ENCODE measurements around the gene ZBTB7C. TPM values are rescaled to one million over a fixed set of nuclear protein-coding genes. Genes with fewer than 3 reads are reported as not detected.

The ZBTB7C gene
- total RNA-seq, 3 donors from 2014 or later: 5.6 to 26.5 (median 6.1) TPM

GRCh38 chr18:48017635-48018034 lies 391.5 kb downstream of the ZBTB7C start:
- Histone ChIP-seq H3K4me1 (no peaks in the 10 kb centered on the region), H3K9me3 (no peaks in the 10 kb centered on the region), H3K27me3 (no peaks in the 10 kb centered on the region), H3K27ac (no peak overlapping the region), H3K36me3 (no peaks in the 10 kb centered on the region), H3K4me3 (no peak overlapping the region)
- TF ChIP-seq CTCF (IDR thresholded peaks at IDR 0.05) (no peak), POLR2AphosphoS5 (IDR thresholded peaks at IDR 0.05) (no peak), POLR2A (IDR thresholded peaks at IDR 0.05) (no peak)
- intact Hi-C loops (cut with DNase I; ENCODE audit: low total_unique reads): no loop called here
- no peak for DNase-seq (ENCODE audit: low spot score in 2 of 2)

GRCh38 chr18:48013162-48013561 lies 396.0 kb downstream of the ZBTB7C start:
- H3K36me3 ChIP-seq: no peaks in the 10 kb centered on the region
- H3K9me3 ChIP-seq: no peaks in the 10 kb centered on the region
- TF ChIP-seq POLR2AphosphoS5 (IDR thresholded peaks at IDR 0.05) (no peak), CTCF (IDR thresholded peaks at IDR 0.05) (no peak), POLR2A (IDR thresholded peaks at IDR 0.05) (no peak)
- H3K27ac ChIP-seq: no peak overlapping the region
- no peak overlapping the region for H3K4me3 ChIP-seq
- no peak for DNase-seq (ENCODE audit: low spot score in 2 of 2)
- H3K4me1 ChIP-seq: peaks cover 0 to 2% of the 10 kb centered on the region in 2 donors
- intact Hi-C loops (cut with DNase I; ENCODE audit: low total_unique reads): no loop called here
- H3K27me3 ChIP-seq: no peaks in the 10 kb centered on the region

- no peak for DNase-seq (ENCODE audit: low spot score in 2 of 2)
- Histone ChIP-seq H3K36me3 (no peaks in the 10 kb centered on the region), H3K27ac (no peak overlapping the region), H3K4me1 (peaks cover 0 to 2% of the 10 kb centered on the region in 2 donors), H3K27me3 (no peaks in the 10 kb centered on the region), H3K9me3 (no peaks in the 10 kb centered on the region), H3K4me3 (no peak overlapping the region)
- TF ChIP-seq POLR2A (IDR thresholded peaks at IDR 0.05) (no peak), POLR2AphosphoS5 (IDR thresholded peaks at IDR 0.05) (no peak), CTCF (IDR thresholded peaks at IDR 0.05) (no peak)
- intact Hi-C loops (cut with DNase I; ENCODE audit: low total_unique reads): no loop called here
Measured at GRCh38 chr18:48011926-48012465, 397.2 kb downstream of the ZBTB7C start.

- H3K27ac ChIP-seq: no peak overlapping the region
- peaks cover 0 to 2% of the 10 kb centered on the region in 2 donors for H3K4me1 ChIP-seq
- no peaks in the 10 kb centered on the region for H3K27me3 ChIP-seq
- H3K36me3 ChIP-seq: no peaks in the 10 kb centered on the region
- intact Hi-C loops (cut with DNase I; ENCODE audit: low total_unique reads): no loop called here
- H3K4me3 ChIP-seq: no peak overlapping the region
- no peak for DNase-seq (ENCODE audit: low spot score in 2 of 2)
- no peaks in the 10 kb centered on the region for H3K9me3 ChIP-seq
- TF ChIP-seq POLR2A (IDR thresholded peaks at IDR 0.05): no peak
- TF ChIP-seq CTCF (IDR thresholded peaks at IDR 0.05): no peak
Measured at GRCh38 chr18:48010264-48010663, 398.9 kb downstream of the ZBTB7C start.

GRCh38 chr18:48009116-48009745 lies 400.0 kb downstream of the ZBTB7C start:
- no peak overlapping the region for H3K27ac ChIP-seq
- DNase-seq (ENCODE audit: low spot score in 2 of 2): no peak
- H3K36me3 ChIP-seq: no peaks in the 10 kb centered on the region
- TF ChIP-seq CTCF (IDR thresholded peaks at IDR 0.05) (no peak), POLR2AphosphoS5 (IDR thresholded peaks at IDR 0.05) (no peak), POLR2A (IDR thresholded peaks at IDR 0.05) (no peak)
- H3K4me1 ChIP-seq: peaks cover 0 to 2% of the 10 kb centered on the region in 2 donors
- H3K4me3 ChIP-seq: no peak overlapping the region
- intact Hi-C loops (cut with DNase I; ENCODE audit: low total_unique reads): no loop called here
- no peaks in the 10 kb centered on the region for H3K27me3 ChIP-seq
- no peaks in the 10 kb centered on the region for H3K9me3 ChIP-seq
